DOHH2 (cell line): ENCODE data around the gene PRDM10.

ENCODE experiments used
- CTCF ChIP-seq: fragments of 200-600 bp; sonication (generic); IDR thresholded peaks from one replicate; pipeline ENCODE4 v1.5.1; 2014; ENCODE audit warnings: antibody characterized with exemption, mild to moderate bottlenecking, low read depth, low read length; ENCODE audit not compliant: poor library complexity, severe bottlenecking
- EZH2phosphoT487 ChIP-seq: fragments of 200-600 bp; sonication (generic); IDR thresholded peaks from 2 replicates; pipeline ENCODE4 v1.6.1; 2017; ENCODE audit warnings: borderline replicate concordance, mild to moderate bottlenecking, antibody characterized with exemption, low read length, moderate library complexity, mixed read lengths

DNA sequence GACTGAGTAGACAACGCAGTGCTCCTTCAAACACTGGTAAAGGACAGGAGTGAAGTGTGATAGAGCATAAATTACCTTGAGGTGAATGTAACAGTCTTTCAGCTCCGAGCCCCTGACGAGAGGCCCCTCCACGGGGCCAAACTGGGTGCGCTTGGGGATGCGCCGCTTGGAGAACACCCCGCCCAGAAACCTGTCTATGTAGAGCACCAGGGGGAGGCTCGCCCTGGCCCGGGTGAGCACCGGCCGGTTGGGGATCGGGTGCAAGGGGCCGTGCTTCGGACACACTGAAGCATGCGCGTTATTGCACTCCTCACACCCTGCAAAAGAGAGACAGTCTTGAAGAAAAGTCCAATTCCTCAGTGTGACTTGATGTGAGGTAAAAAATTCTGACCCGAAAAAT lies 57.9 kb downstream of the PRDM10 start:
- TF ChIP-seq CTCF (no peak), EZH2phosphoT487 (no peak)
